ENCODE results near the gene MYOCD. TPM values are rescaled to one million over a fixed set of nuclear protein-coding genes. Genes with fewer than 3 reads are reported as not detected.

MYOCD gene
- total RNA-seq, 4 donors from 2014 or later = 0.63 to 12.2 (median 7.1) TPM

GRCh38 chr17:12637015-12637414, 28.7 kb upstream of the MYOCD start:
- Histone ChIP-seq H3K4me3 (no peak overlapping the region), H3K27ac (no peak overlapping the region), H3K27me3 (no peaks in the 10 kb centered on the region), H3K4me1 (no peaks in the 10 kb centered on the region), H3K36me3 (no peaks in the 10 kb centered on the region), H3K9me3 (no peaks in the 10 kb centered on the region)
- 28 to 44% methylated on average over 2 of the region's 2 CpGs for WGBS, 2 donors
- no peak for TF ChIP-seq EP300 (IDR thresholded peaks at IDR 0.05)
- no peak for TF ChIP-seq CTCF (IDR thresholded peaks at IDR 0.05)
- TF ChIP-seq POLR2A (IDR thresholded peaks at IDR 0.05) = no peak
- no peak for DNase-seq (ENCODE audit: low spot score in 2 of 2)

GRCh38 chr17:12637745-12638651, 27.7 kb upstream of the MYOCD start:
- TF ChIP-seq POLR2A (IDR thresholded peaks at IDR 0.05) (no peak), EP300 (IDR thresholded peaks at IDR 0.05) (no peak)
- Histone ChIP-seq H3K27ac (no peak overlapping the region), H3K4me3 (no peak overlapping the region), H3K36me3 (no peaks in the 10 kb centered on the region), H3K9me3 (no peaks in the 10 kb centered on the region), H3K4me1 (no peaks in the 10 kb centered on the region), H3K27me3 (no peaks in the 10 kb centered on the region)
- no peak for DNase-seq (ENCODE audit: low spot score in 2 of 2)
- 80 to 82% methylated on average over 11 of the region's 11 CpGs for WGBS, 2 donors

- no peak for DNase-seq (ENCODE audit: low spot score in 2 of 2)
- 98% methylated on average over 2 of the region's 2 CpGs for WGBS, 2 donors
- Histone ChIP-seq H3K4me3 (no peak overlapping the region), H3K36me3 (no peaks in the 10 kb centered on the region), H3K27ac (no peak overlapping the region), H3K9me3 (no peaks in the 10 kb centered on the region), H3K4me1 (no peaks in the 10 kb centered on the region), H3K27me3 (no peaks in the 10 kb centered on the region)
- TF ChIP-seq POLR2A (IDR thresholded peaks at IDR 0.05) = no peak
Observed at GRCh38 chr17:12640364-12640763, 25.3 kb upstream of the MYOCD start.

GRCh38 chr17:12641084-12641483, 24.6 kb upstream of the MYOCD start:
- Histone ChIP-seq H3K9me3 (no peaks in the 10 kb centered on the region), H3K36me3 (no peaks in the 10 kb centered on the region), H3K4me1 (no peaks in the 10 kb centered on the region), H3K4me3 (no peak overlapping the region), H3K27me3 (no peaks in the 10 kb centered on the region), H3K27ac (no peak overlapping the region)
- 92 to 95% methylated on average over 2 of the region's 2 CpGs for WGBS, 2 donors
- TF ChIP-seq EP300 (IDR thresholded peaks at IDR 0.05) (no peak), CTCF (IDR thresholded peaks at IDR 0.05) (no peak), POLR2A (IDR thresholded peaks at IDR 0.05) (no peak)
- DNase-seq (ENCODE audit: low spot score in 2 of 2) = no peak

GRCh38 chr17:12642034-12642433, 23.7 kb upstream of the MYOCD start:
- TF ChIP-seq EP300 (IDR thresholded peaks at IDR 0.05) (no peak), CTCF (IDR thresholded peaks at IDR 0.05) (no peak), POLR2A (IDR thresholded peaks at IDR 0.05) (no peak)
- H3K4me1 ChIP-seq = no peaks in the 10 kb centered on the region
- H3K9me3 ChIP-seq = no peaks in the 10 kb centered on the region
- no peaks in the 10 kb centered on the region for H3K36me3 ChIP-seq
- H3K27me3 ChIP-seq = no peaks in the 10 kb centered on the region
- DNase-seq (ENCODE audit: low spot score in 2 of 2) = no peak
- 56 to 76% methylated on average over 4 of the region's 4 CpGs for WGBS, 2 donors
- no peak overlapping the region for H3K27ac ChIP-seq
- H3K4me3 ChIP-seq = no peak overlapping the region

GRCh38 chr17:12643822-12644221, 21.9 kb upstream of the MYOCD start:
- H3K36me3 ChIP-seq = no peaks in the 10 kb centered on the region
- H3K4me1 ChIP-seq = no peaks in the 10 kb centered on the region
- WGBS, 2 donors = 53 to 62% methylated on average over 1 of the region's 1 CpG
- no peak overlapping the region for H3K27ac ChIP-seq
- TF ChIP-seq EP300 (IDR thresholded peaks at IDR 0.05) = no peak
- TF ChIP-seq CTCF (IDR thresholded peaks at IDR 0.05) = no peak
- TF ChIP-seq POLR2A (IDR thresholded peaks at IDR 0.05) = no peak
- DNase-seq (ENCODE audit: low spot score in 2 of 2) = no peak
- no peaks in the 10 kb centered on the region for H3K27me3 ChIP-seq
- no peaks in the 10 kb centered on the region for H3K9me3 ChIP-seq
- H3K4me3 ChIP-seq = no peak overlapping the region

Data from tibial nerve (tissue), 4 donors.